Lower leg skin (tissue), 4 donors: ENCODE results near the gene CACNA1D. TPM values are rescaled to one million over a fixed set of nuclear protein-coding genes. Genes with fewer than 3 reads are reported as not detected.

Experiments
- DNase-seq, 2 donors: peaks; one replicate each; pipeline ENCODE4 v3.0.0-alpha.2; 2019; ENCODE audit warnings: low spot score in 2 of 2
- H3K4me3 ChIP-seq: fragments of 200-600 bp; sonication (generic); 2 replicates; pipeline ENCODE4 v1.5.1; 2017; ENCODE audit warnings: mild to moderate bottlenecking, low read depth; ENCODE audit not compliant: poor library complexity, severe bottlenecking
- POLR2A ChIP-seq, 2 donors: fragments of 450-650 bp; IDR thresholded peaks; one replicate each; pipeline ENCODE4 v1.6.1; 2016 to 2017; ENCODE audit warnings: antibody characterized with exemption in 2 of 2, mild to moderate bottlenecking in 1 of 2, moderate library complexity in 1 of 2
- WGBS, 2 donors: methylation state at CpG; one replicate each; pipeline ENCODE4 v1.1.5; 2018; 5-methylcytosine and 5-hydroxymethylcytosine counted together
- intact Hi-C: fragments of 100-400 bp; cut with DNase I; formaldehyde crosslinking; loops from one replicate; pipeline ENCODE4 v1.15.0; 2023; ENCODE audit warnings: low total_unique reads
- total RNA-seq, 4 donors: library from RNA; depleted of rRNA; stranded (reverse); fragments of >200 nt; gene quantifications; one replicate each; pipeline ENCODE4 v1.1.0, GENCODE V29; 2016
- TF ChIP-seq, protein P1 (sequence below), 3 donors: fragments of 450-650 bp; IDR thresholded peaks; one replicate each; pipeline ENCODE4 v1.5.1; 2016; ENCODE audit warnings: antibody characterized with exemption in 3 of 3, mild to moderate bottlenecking in 3 of 3, moderate library complexity in 2 of 3

The CACNA1D gene
- total RNA-seq, 4 donors from 2014 or later = 2.4 to 12.5 (median 5.6) TPM

DNA sequence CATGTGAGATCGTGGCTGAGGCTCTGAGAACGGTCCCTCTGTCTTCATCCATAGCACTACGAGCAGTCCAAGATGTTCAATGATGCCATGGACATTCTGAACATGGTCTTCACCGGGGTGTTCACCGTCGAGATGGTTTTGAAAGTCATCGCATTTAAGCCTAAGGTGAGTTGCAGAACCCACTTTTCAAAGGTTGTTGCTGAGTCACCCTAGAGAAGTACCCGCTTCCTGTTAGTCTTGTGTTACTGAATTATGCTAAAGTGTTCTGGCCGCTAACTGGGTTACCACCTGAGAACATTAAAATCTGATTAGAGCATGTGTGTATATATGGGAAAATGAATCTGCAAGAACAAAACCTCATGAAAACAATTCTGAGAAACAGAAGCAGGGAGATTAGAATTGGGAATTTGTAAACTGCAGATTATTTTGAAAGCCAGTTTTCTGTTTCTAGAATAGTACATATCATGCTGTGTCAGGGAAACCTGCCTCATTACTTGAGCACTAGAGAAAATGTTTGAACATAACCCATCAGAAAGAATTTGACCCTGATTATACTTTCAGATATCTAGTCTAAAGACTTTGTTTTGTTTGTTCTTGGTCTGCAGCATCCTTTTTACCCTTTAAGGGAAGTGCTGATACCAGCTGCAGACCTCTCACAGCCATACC lies 259.2 kb downstream of the CACNA1D start:
- DNase-seq = no peak
- H3K4me3 ChIP-seq = no peak overlapping the region
- TF ChIP-seq POLR2A (IDR thresholded peaks at IDR 0.05) = no peak
- TF ChIP-seq, protein P1, sequence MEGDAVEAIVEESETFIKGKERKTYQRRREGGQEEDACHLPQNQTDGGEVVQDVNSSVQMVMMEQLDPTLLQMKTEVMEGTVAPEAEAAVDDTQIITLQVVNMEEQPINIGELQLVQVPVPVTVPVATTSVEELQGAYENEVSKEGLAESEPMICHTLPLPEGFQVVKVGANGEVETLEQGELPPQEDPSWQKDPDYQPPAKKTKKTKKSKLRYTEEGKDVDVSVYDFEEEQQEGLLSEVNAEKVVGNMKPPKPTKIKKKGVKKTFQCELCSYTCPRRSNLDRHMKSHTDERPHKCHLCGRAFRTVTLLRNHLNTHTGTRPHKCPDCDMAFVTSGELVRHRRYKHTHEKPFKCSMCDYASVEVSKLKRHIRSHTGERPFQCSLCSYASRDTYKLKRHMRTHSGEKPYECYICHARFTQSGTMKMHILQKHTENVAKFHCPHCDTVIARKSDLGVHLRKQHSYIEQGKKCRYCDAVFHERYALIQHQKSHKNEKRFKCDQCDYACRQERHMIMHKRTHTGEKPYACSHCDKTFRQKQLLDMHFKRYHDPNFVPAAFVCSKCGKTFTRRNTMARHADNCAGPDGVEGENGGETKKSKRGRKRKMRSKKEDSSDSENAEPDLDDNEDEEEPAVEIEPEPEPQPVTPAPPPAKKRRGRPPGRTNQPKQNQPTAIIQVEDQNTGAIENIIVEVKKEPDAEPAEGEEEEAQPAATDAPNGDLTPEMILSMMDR (IDR thresholded peaks at IDR 0.05) = no peak
- intact Hi-C loops = no loop called here
- WGBS, 2 donors = 80 to 84% methylated on average over 9 of the region's 9 CpGs

GRCh38 chr3:53754325-53754724 lies 259.9 kb downstream of the CACNA1D start:
- no peak for DNase-seq
- H3K4me3 ChIP-seq = no peak overlapping the region
- intact Hi-C loops = no loop called here
- WGBS, 2 donors = 86 to 92% methylated on average over 9 of the region's 9 CpGs
- TF ChIP-seq, protein P1 (IDR thresholded peaks at IDR 0.05) = no peak
- no peak for TF ChIP-seq POLR2A (IDR thresholded peaks at IDR 0.05)

DNA sequence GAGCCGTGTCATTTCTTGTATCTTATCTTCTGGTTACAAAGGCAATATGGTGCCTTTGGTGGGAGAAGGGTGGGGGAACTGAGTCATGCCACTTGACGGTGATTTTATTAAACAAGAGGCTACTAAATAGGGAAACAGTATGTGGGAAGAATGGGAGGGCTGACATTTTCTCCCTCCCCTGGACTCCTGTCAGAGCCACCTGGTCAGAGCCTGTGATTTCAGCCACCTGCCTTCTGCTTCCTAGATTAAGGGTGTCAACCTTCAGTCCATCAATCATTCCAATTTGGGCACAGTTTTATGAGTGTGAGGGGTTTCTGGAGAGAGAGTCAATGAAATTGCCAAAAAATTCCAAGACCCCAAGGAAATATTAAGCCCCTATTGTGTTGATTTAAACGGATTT lies 264.4 kb downstream of the CACNA1D start:
- WGBS, 2 donors = 74 to 84% methylated on average over 3 of the region's 3 CpGs
- DNase-seq = no peak
- H3K4me3 ChIP-seq = no peak overlapping the region
- TF ChIP-seq POLR2A (IDR thresholded peaks at IDR 0.05) = no peak
- TF ChIP-seq, protein P1 (IDR thresholded peaks at IDR 0.05) = no peak
- intact Hi-C loops = no loop called here

DNA sequence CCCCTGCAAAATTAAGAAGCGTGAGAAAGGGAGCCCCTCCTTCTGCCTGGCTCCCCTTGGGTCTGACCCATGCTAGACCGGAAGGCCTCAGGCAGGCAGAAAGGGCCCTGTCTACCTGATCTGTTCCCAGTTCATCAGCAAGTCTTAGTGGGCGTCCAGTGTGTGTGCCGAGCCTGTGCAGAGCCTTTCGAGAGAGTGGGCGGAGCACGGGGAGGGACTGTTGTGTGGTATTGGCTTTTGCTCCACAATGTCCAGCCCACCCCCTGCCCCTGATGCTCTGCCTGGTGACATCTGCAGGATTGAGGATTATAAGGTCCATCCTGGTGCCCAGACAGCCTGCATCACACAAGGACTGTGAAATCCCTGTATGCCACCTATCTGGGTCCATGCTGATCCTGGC lies 268.9 kb downstream of the CACNA1D start:
- intact Hi-C loops = no loop called here
- DNase-seq = no peak
- TF ChIP-seq, protein P1 (IDR thresholded peaks at IDR 0.05) = no peak
- no peak for TF ChIP-seq POLR2A (IDR thresholded peaks at IDR 0.05)
- 92 to 93% methylated on average over 7 of the region's 7 CpGs for WGBS, 2 donors
- H3K4me3 ChIP-seq = no peak overlapping the region

GRCh38 chr3:53764026-53764775 lies 269.8 kb downstream of the CACNA1D start:
- TF ChIP-seq POLR2A (IDR thresholded peaks at IDR 0.05) = no peak
- TF ChIP-seq, protein P1 (IDR thresholded peaks at IDR 0.05) = no peak
- WGBS, 2 donors = 89% methylated on average over 14 of the region's 14 CpGs
- H3K4me3 ChIP-seq = no peak overlapping the region
- intact Hi-C loops = no loop called here
- no peak for DNase-seq
